ENCODE data around the gene LPIN1. TPM values are rescaled to one million over a fixed set of nuclear protein-coding genes. Genes with fewer than 3 reads are reported as not detected.

LPIN1 gene, protein sequence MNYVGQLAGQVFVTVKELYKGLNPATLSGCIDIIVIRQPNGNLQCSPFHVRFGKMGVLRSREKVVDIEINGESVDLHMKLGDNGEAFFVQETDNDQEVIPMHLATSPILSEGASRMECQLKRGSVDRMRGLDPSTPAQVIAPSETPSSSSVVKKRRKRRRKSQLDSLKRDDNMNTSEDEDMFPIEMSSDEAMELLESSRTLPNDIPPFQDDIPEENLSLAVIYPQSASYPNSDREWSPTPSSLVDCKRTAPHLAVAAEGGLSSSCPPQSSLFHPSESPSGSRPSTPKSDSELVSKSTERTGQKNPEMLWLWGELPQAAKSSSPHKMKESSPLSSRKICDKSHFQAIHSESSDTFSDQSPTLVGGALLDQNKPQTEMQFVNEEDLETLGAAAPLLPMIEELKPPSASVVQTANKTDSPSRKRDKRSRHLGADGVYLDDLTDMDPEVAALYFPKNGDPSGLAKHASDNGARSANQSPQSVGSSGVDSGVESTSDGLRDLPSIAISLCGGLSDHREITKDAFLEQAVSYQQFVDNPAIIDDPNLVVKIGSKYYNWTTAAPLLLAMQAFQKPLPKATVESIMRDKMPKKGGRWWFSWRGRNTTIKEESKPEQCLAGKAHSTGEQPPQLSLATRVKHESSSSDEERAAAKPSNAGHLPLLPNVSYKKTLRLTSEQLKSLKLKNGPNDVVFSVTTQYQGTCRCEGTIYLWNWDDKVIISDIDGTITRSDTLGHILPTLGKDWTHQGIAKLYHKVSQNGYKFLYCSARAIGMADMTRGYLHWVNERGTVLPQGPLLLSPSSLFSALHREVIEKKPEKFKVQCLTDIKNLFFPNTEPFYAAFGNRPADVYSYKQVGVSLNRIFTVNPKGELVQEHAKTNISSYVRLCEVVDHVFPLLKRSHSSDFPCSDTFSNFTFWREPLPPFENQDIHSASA
- 3.6 and 4.4 TPM in 2 replicates for total RNA-seq (2021)
- long read RNA-seq, full-length matches to known transcripts = 4 of 9 reads
- long read RNA-seq, partial matches to known transcripts = 3 of 9 reads
- long read RNA-seq, other reads (novel, unspliced or antisense) = 2 of 9 reads

DNA sequence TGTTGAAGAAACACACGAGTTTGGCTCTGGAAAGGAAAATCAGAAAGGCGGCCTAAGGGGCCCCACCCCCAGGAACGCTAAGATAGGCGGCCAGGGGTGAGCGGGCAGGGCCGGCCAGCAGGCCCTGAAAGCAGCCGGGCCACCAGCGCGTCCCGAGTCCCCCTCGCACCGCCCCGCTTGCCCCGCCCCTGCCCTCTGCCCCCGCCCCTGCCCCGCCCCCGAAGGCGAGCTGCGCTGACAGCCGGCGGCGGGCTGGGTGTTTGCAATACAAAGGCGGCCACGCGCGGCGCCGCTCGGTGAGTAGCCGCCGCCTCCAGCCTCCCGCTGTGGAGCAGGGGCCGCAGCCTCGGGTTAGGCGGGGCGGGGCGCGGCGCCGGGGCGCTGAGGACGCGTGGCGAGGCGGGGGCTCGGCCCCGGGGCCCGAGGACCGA is at the start of gene LPIN1:
Gene LPIN1, plus strand, starts transcription at position 257 of the 431 bp plus-strand sequence. CDS start 18,910 bp downstream, outside the sequence.
- peak within 1 kb of the TSS in 2 of 3 experiments; percentile 60 to 95; a peak in 3 of 7 replicates for H3K27ac Mint-ChIP-seq
- peaks cover 69 to 72% of the 10 kb centered on the region in 2 experiments for H3K4me1 Mint-ChIP-seq
- no peak within 1 kb of the TSS for H2AK5ac ChIP-seq (ENCODE audit: insufficient read length, low read length)
- no peak within 1 kb of the TSS for H4K91ac ChIP-seq (ENCODE audit: insufficient read length, low read depth, low read length)
- no CpG with 5 or more reads among the region's 49 CpGs for WGBS (ENCODE audit: extremely low coverage, insufficient read length, low lambda C conversion rate)
- no peaks in the 10 kb centered on the region for H3K27me3 ChIP-seq (ENCODE audit: insufficient read depth, low read length)
- H4K20me1 ChIP-seq (ENCODE audit: control insufficient read depth, insufficient read depth, insufficient read length) = no peaks in the 10 kb centered on the region
- peaks cover 13% of the 10 kb centered on the region for H3K4me1 ChIP-seq (ENCODE audit: insufficient read depth, low read length)
- peak within 1 kb of the TSS; percentile 66 for H3K18ac ChIP-seq (ENCODE audit: insufficient read length, low read depth, low read length)
- H3K9me3 Mint-ChIP-seq = peaks cover 0 to 2% of the 10 kb centered on the region in 2 experiments; a peak in 2 of 5 replicates
- H3K23ac ChIP-seq (ENCODE audit: insufficient read length, low read depth, low read length) = no peak within 1 kb of the TSS
- no peak within 1 kb of the TSS for H2BK20ac ChIP-seq (ENCODE audit: low read depth, low read length, poor library complexity, severe bottlenecking)
- no peak within 1 kb of the TSS for H2AFZ ChIP-seq (ENCODE audit: low read length)
- peak; percentile 93 for DNase-seq
- H3K23me2 ChIP-seq (ENCODE audit: insufficient read length, low read depth, low read length, poor library complexity, severe bottlenecking) = no peaks in the 10 kb centered on the region
- H3K79me2 ChIP-seq (ENCODE audit: insufficient read depth, low read length) = peaks cover 1% of the 10 kb centered on the region; the same call in 1 of the 2 replicates
- TF ChIP-seq, protein P1, sequence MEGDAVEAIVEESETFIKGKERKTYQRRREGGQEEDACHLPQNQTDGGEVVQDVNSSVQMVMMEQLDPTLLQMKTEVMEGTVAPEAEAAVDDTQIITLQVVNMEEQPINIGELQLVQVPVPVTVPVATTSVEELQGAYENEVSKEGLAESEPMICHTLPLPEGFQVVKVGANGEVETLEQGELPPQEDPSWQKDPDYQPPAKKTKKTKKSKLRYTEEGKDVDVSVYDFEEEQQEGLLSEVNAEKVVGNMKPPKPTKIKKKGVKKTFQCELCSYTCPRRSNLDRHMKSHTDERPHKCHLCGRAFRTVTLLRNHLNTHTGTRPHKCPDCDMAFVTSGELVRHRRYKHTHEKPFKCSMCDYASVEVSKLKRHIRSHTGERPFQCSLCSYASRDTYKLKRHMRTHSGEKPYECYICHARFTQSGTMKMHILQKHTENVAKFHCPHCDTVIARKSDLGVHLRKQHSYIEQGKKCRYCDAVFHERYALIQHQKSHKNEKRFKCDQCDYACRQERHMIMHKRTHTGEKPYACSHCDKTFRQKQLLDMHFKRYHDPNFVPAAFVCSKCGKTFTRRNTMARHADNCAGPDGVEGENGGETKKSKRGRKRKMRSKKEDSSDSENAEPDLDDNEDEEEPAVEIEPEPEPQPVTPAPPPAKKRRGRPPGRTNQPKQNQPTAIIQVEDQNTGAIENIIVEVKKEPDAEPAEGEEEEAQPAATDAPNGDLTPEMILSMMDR (conservative IDR thresholded peaks at IDR 0.05) = no peak
- peak within 1 kb of the TSS; percentile 62 for H3K4me2 ChIP-seq (ENCODE audit: insufficient read depth, insufficient read length, low read length)
- H3K36me3 Mint-ChIP-seq (ENCODE audit: insufficient read depth in 1 of 3, low read depth in 3 of 3) = no peaks in the 10 kb centered on the region; a peak in 2 of 7 replicates
- H3K79me1 ChIP-seq (ENCODE audit: insufficient read depth, low read depth, low read length, poor library complexity, severe bottlenecking) = no peaks in the 10 kb centered on the region
- H2BK15ac ChIP-seq (ENCODE audit: low read depth, low read length) = no peak within 1 kb of the TSS
- no peak within 1 kb of the TSS for H3K27ac ChIP-seq (ENCODE audit: insufficient read length, low read depth, low read length)
- H2BK5ac ChIP-seq (ENCODE audit: insufficient read length, low read length) = no peak within 1 kb of the TSS
- H3K56ac ChIP-seq (ENCODE audit: insufficient read length, low read depth, low read length) = no peak within 1 kb of the TSS
- H3K27me3 Mint-ChIP-seq (ENCODE audit: low read depth) = peaks cover 36% of the 10 kb centered on the region
- no peak within 1 kb of the TSS for H4K5ac ChIP-seq (ENCODE audit: insufficient read length, low read depth, low read length)
- H2BK120ac ChIP-seq (ENCODE audit: low read depth, low read length, poor library complexity, severe bottlenecking) = no peak within 1 kb of the TSS
- H3T11ph ChIP-seq (ENCODE audit: low read length) = no peak within 1 kb of the TSS
- H3K9me3 ChIP-seq (ENCODE audit: control insufficient read depth, low read depth, low read length) = no peaks in the 10 kb centered on the region
- peak within 1 kb of the TSS; percentile 5 for H3K9ac ChIP-seq (ENCODE audit: extremely low read depth, insufficient read length, low read length)
- H3K14ac ChIP-seq (ENCODE audit: insufficient read depth, low read length) = peak within 1 kb of the TSS; percentile 56; the same call in 1 of the 2 replicates
- H2BK12ac ChIP-seq (ENCODE audit: insufficient read length, low read depth, low read length) = no peak within 1 kb of the TSS
- H3K4me3 Mint-ChIP-seq = peak within 1 kb of the TSS; percentile 62 to 85
- H3K4ac ChIP-seq (ENCODE audit: low read depth, low read length) = no peak within 1 kb of the TSS
- no peak within 1 kb of the TSS for H4K8ac ChIP-seq (replicated peaks; ENCODE audit: insufficient read length, low read depth, low read length)

All from H9 (cell line).